CD14-positive monocyte (primary cell): ENCODE measurements around the gene ABLIM3. TPM values are rescaled to one million over a fixed set of nuclear protein-coding genes. Genes with fewer than 3 reads are reported as not detected.
A peak's percentile ranks its signal among the peaks of the same experiment; 100 is the strongest.

Experiments used
- DNase-seq, 3 donors: peaks; one replicate each; pipeline ENCODE4 v3.0.0-alpha.2; 2011 to 2022
- H2AFZ ChIP-seq: 2 replicates; pipeline ENCODE4 v1.6.0; 2012; ENCODE audit warnings: mild to moderate bottlenecking, low read depth, low read length, inconsistent platforms; ENCODE audit not compliant: insufficient read depth, poor library complexity, severe bottlenecking
- H3K27ac ChIP-seq, 2 donors: 1 replicate in 1 of 2; 2 replicates in 1 of 2; pipeline ENCODE4 v1.5.1; 2012 to 2013; ENCODE audit warnings: low read length in 2 of 2, control low read depth in 1 of 2, inconsistent platforms in 1 of 2, low read depth in 1 of 2, mild to moderate bottlenecking in 1 of 2
- H3K27me3 ChIP-seq, 2 donors: one replicate each; pipeline versions ENCODE4 v1.6.0 to v1.6.1; 2011 to 2013; ENCODE audit warnings: low read length in 2 of 2; ENCODE audit not compliant: control insufficient read depth in 2 of 2, insufficient read depth in 2 of 2
- H3K36me3 ChIP-seq, 2 donors: replicated peaks in 1 of 2; 1 replicate in 1 of 2; 2 replicates in 1 of 2; pipeline versions ENCODE4 v1.5.1 to v1.6.1; 2012 to 2013; ENCODE audit warnings: low read length in 2 of 2, control low read depth in 1 of 2, inconsistent platforms in 1 of 2, mild to moderate bottlenecking in 1 of 2; ENCODE audit not compliant: insufficient read depth in 2 of 2, control insufficient read depth in 1 of 2
- H3K4me1 ChIP-seq, 2 donors: 1 replicate in 1 of 2; 2 replicates in 1 of 2; pipeline versions ENCODE4 v1.5.1 to v1.6.1; 2012 to 2013; ENCODE audit warnings: low read length in 2 of 2, control low read depth in 1 of 2, inconsistent platforms in 1 of 2, mild to moderate bottlenecking in 1 of 2, moderate library complexity in 1 of 2; ENCODE audit not compliant: insufficient read depth in 2 of 2, control insufficient read depth in 1 of 2
- H3K4me2 ChIP-seq: replicated peaks from 2 replicates; pipeline ENCODE3; 2012; ENCODE audit warnings: low read length, moderate library complexity, mild to moderate bottlenecking; ENCODE audit not compliant: poor library complexity, severe bottlenecking; ENCODE audit errors: extremely low read depth
- H3K4me3 ChIP-seq, 3 experiments: fragments of 200-600 bp in 1 of 3; sonication (generic) in 1 of 3; replicated peaks in 1 of 3; 1 replicate in 2 of 3; 2 replicates in 1 of 3; pipeline ENCODE4 v1.5.1; 2011 to 2013; ENCODE audit warnings: low read length in 3 of 3, mild to moderate bottlenecking in 3 of 3, control low read depth in 2 of 3, low read depth in 2 of 3, inconsistent platforms in 1 of 3, moderate library complexity in 1 of 3
- H3K79me2 ChIP-seq: 2 replicates; pipeline ENCODE4 v1.6.0; 2012; ENCODE audit warnings: mild to moderate bottlenecking, control low read depth, inconsistent platforms, low read length, moderate library complexity; ENCODE audit not compliant: insufficient read depth
- H3K9ac ChIP-seq: 2 replicates; pipeline ENCODE4 v1.6.0; 2017; ENCODE audit warnings: low read length, mild to moderate bottlenecking; ENCODE audit not compliant: insufficient read depth, poor library complexity, severe bottlenecking
- H3K9me3 ChIP-seq, 2 donors: replicated peaks in 1 of 2; 1 replicate in 1 of 2; 2 replicates in 1 of 2; pipeline versions ENCODE4 v1.5.1 to v1.6.1; 2012 to 2013; ENCODE audit warnings: low read length in 2 of 2, control low read depth in 1 of 2; ENCODE audit not compliant: control insufficient read depth in 1 of 2, insufficient read depth in 1 of 2
- H4K20me1 ChIP-seq: 2 replicates; pipeline ENCODE4 v1.6.0; 2012; ENCODE audit warnings: mild to moderate bottlenecking, low read length, control low read depth, moderate library complexity; ENCODE audit not compliant: insufficient read depth
- H3K27ac Mint-ChIP-seq, 7 donors: one replicate each; pipeline ENCODE4 v1.8.0; 2020; ENCODE audit warnings: mild to moderate bottlenecking in 7 of 7, mixed read lengths in 7 of 7, moderate library complexity in 6 of 7, inconsistent platforms in 2 of 7
- H3K27me3 Mint-ChIP-seq, 3 donors: one replicate each; pipeline ENCODE4 v1.8.0; 2021 to 2022; ENCODE audit warnings: low read depth in 3 of 3, mild to moderate bottlenecking in 3 of 3, mixed read lengths in 3 of 3, moderate library complexity in 3 of 3, inconsistent platforms in 1 of 3
- H3K36me3 Mint-ChIP-seq, 2 donors: one replicate each; pipeline ENCODE4 v1.8.0; 2020; ENCODE audit warnings: mixed read lengths in 2 of 2, inconsistent platforms in 1 of 2, mild to moderate bottlenecking in 1 of 2
- H3K4me1 Mint-ChIP-seq: one replicate; pipeline ENCODE4 v1.8.0; 2020; ENCODE audit warnings: mild to moderate bottlenecking, mixed read lengths
- H3K4me3 Mint-ChIP-seq, 2 donors: one replicate each; pipeline ENCODE4 v1.8.0; 2020; ENCODE audit warnings: mild to moderate bottlenecking in 2 of 2, mixed read lengths in 2 of 2, moderate library complexity in 1 of 2
- H3K9me3 Mint-ChIP-seq, 7 donors: one replicate each; pipeline ENCODE4 v1.8.0; 2020 to 2022; ENCODE audit warnings: mixed read lengths in 7 of 7, mild to moderate bottlenecking in 6 of 7, moderate library complexity in 6 of 7, inconsistent platforms in 2 of 7
- CTCF ChIP-seq: fragments of 200-600 bp; IDR thresholded peaks from one replicate; pipeline ENCODE4 v1.8.0; 2022; ENCODE audit warnings: antibody characterized with exemption, mild to moderate bottlenecking
- WGBS: methylation state at CpG from one replicate; pipeline ENCODE4 v1.1.5; 2013; ENCODE audit warnings: missing lambda C conversion rate; ENCODE audit not compliant: insufficient coverage; 5-methylcytosine and 5-hydroxymethylcytosine counted together
- intact Hi-C, 2 donors: fragments of 100-400 bp; cut with micrococcal nuclease; formaldehyde crosslinking; loops; one replicate each; pipeline versions ENCODE4 v1.15.0 to v1.15.1; 2023
- polyA plus RNA-seq, 3 donors: library from polyadenylated mRNA; depleted of rRNA in 1 of 3; unstranded in 2 of 3; stranded (reverse) in 1 of 3; fragments of 300-500 nt in 2 of 3; fragments of >200 nt in 1 of 3; fragmentation: Illumina TruSeq in 2 of 3; gene quantifications; 1 replicate in 2 of 3; 2 replicates in 1 of 3; pipeline ENCODE4 v1.2.3, GENCODE V29; 2012 to 2021

The ABLIM3 gene
- polyA plus RNA-seq, 3 donors = 0.22 to 0.74 TPM; not detected in 1

GRCh38 chr5:149285153-149285552 is 143.9 kb downstream of the ABLIM3 start:
- no peak overlapping the region for H3K4me2 ChIP-seq
- H3K27ac Mint-ChIP-seq = no peak overlapping the region

GRCh38 chr5:149288436-149288835 is 147.1 kb downstream of the ABLIM3 start:
- peaks cover 0 to 12% (median 3%) of the 10 kb centered on the region in 7 donors for H3K9me3 Mint-ChIP-seq
- H3K4me2 ChIP-seq = peak overlapping the region; percentile 37
- H3K4me1 Mint-ChIP-seq = peaks cover 20% of the 10 kb centered on the region
- no peaks in the 10 kb centered on the region for H3K27me3 ChIP-seq
- peaks cover 0 to 2% (median 0%) of the 10 kb centered on the region in 3 donors for H3K27me3 Mint-ChIP-seq
- H3K9ac ChIP-seq = no peak overlapping the region
- peak; percentile 6 to 46 (median 10) for DNase-seq
- intact Hi-C loops = no loop called here
- peak overlapping the region; percentile 24 to 54 for H3K4me3 Mint-ChIP-seq
- peak overlapping the region; percentile 79 for H2AFZ ChIP-seq
- 54% methylated on average over 6 of the region's 8 CpGs for WGBS
- H3K36me3 ChIP-seq = no peaks in the 10 kb centered on the region
- no peaks in the 10 kb centered on the region for H4K20me1 ChIP-seq
- H3K4me3 ChIP-seq = peak overlapping the region in 2 of 3 experiments; percentile 6 to 53
- H3K36me3 Mint-ChIP-seq = no peaks in the 10 kb centered on the region
- H3K27ac Mint-ChIP-seq = no peak overlapping the region
- H3K9me3 ChIP-seq = no peaks in the 10 kb centered on the region
- no peak overlapping the region for H3K27ac ChIP-seq
- H3K79me2 ChIP-seq = no peaks in the 10 kb centered on the region
- no peak for TF ChIP-seq CTCF
- H3K4me1 ChIP-seq = peaks cover 0 to 4% of the 10 kb centered on the region in 2 donors

More at GRCh38 chr5:149285153-149285552, 143.9 kb downstream of the ABLIM3 start:
- Mint-ChIP-seq H3K36me3 (no peaks in the 10 kb centered on the region), H3K27me3 (peaks cover 0 to 2% (median 2%) of the 10 kb centered on the region in 3 donors), H3K4me3 (no peak overlapping the region), H3K4me1 (peaks cover 20% of the 10 kb centered on the region), H3K9me3 (peaks cover 0 to 12% (median 3%) of the 10 kb centered on the region in 7 donors)
- WGBS = no CpG with 5 or more reads among the region's 1 CpG
- intact Hi-C loops = no loop called here
- no peaks in the 10 kb centered on the region for H3K36me3 ChIP-seq
- no peaks in the 10 kb centered on the region for H4K20me1 ChIP-seq
- no peak overlapping the region for H3K4me3 ChIP-seq
- no peaks in the 10 kb centered on the region for H3K27me3 ChIP-seq
- no peaks in the 10 kb centered on the region for H3K79me2 ChIP-seq
- no peak overlapping the region for H3K27ac ChIP-seq
- H2AFZ ChIP-seq = no peak overlapping the region
- no peak for TF ChIP-seq CTCF
- no peak overlapping the region for H3K9ac ChIP-seq
- peaks cover 0 to 4% of the 10 kb centered on the region in 2 donors for H3K4me1 ChIP-seq
- no peak for DNase-seq
- H3K9me3 ChIP-seq = no peaks in the 10 kb centered on the region
